Psoas muscle (tissue), 8 donors: ENCODE measurements around the gene ZNF717. TPM values are rescaled to one million over a fixed set of nuclear protein-coding genes. Genes with fewer than 3 reads are reported as not detected.
"Not testable (repeated sequence)": the region's sequence is repeated elsewhere in the genome, so short reads cannot be mapped to it uniquely, and the experiment has no call there.

Experiments used
- ATAC-seq, 4 donors: fragments of 200-7000 bp; cut with Tn5 transposase; one replicate each; pipeline ENCODE4 v1.9.1; 2020; ENCODE audit warnings: moderate library complexity in 3 of 4, mild to moderate bottlenecking in 2 of 4
- DNase-seq, 2 donors: peaks; one replicate each; pipeline ENCODE4 v3.0.0-alpha.2; 2020
- H3K27ac ChIP-seq: fragments of 200-600 bp; one replicate; pipeline ENCODE4 v1.8.0; 2022
- H3K27me3 ChIP-seq, 3 donors: fragments of 200-600 bp in 1 of 3; one replicate each; pipeline versions ENCODE4 v1.6.1 to v1.8.0; 2013 to 2022; ENCODE audit warnings: low read length in 2 of 3, mild to moderate bottlenecking in 2 of 3, moderate library complexity in 1 of 3; ENCODE audit not compliant: insufficient read depth in 3 of 3
- H3K36me3 ChIP-seq, 2 donors: fragments of 200-600 bp in 1 of 2; one replicate each; pipeline versions ENCODE4 v1.6.1 to v1.8.0; 2013 to 2022; ENCODE audit warnings: low read depth in 1 of 2, mild to moderate bottlenecking in 1 of 2, moderate library complexity in 1 of 2; ENCODE audit not compliant: insufficient read depth in 1 of 2
- H3K4me1 ChIP-seq: fragments of 200-600 bp; one replicate; pipeline ENCODE4 v1.8.0; 2022
- H3K4me3 ChIP-seq: fragments of 200-600 bp; one replicate; pipeline ENCODE4 v1.8.0; 2022; ENCODE audit warnings: mild to moderate bottlenecking
- H3K9me3 ChIP-seq: fragments of 200-600 bp; one replicate; pipeline ENCODE4 v1.8.0; 2022
- WGBS, 3 donors: extraction: QIAGEN DNeasy Blood & Tissue Kit; methylation state at CpG; one replicate each; pipeline versions ENCODE4 v1.1.6 to v1.1.7; 2013; 5-methylcytosine and 5-hydroxymethylcytosine counted together
- intact Hi-C, 2 donors: fragments of 100-400 bp; cut with DNase I; formaldehyde crosslinking; loops; one replicate each; pipeline versions ENCODE4 v1.11.0 to v1.14.2; 2022
- polyA plus RNA-seq, 3 donors: library from polyadenylated mRNA; stranded (reverse); fragments of 200-250 nt; gene quantifications; one replicate each; pipeline ENCODE4 v1.2.3, GENCODE V29; 2013
- total RNA-seq, 4 donors: library from RNA; stranded (reverse); fragmentation: NEBNext Ultra II Directional in 2 of 4; extraction: Animal tissue kit (Norgen Biotek cat#: 25700) in 2 of 4; gene quantifications; one replicate each; pipeline versions ENCODE4 v1.2.1 to v1.2.4, GENCODE V29; 2021 to 2023
- TF ChIP-seq, protein P1 (sequence below): fragments of 200-600 bp; IDR thresholded peaks from one replicate; pipeline ENCODE4 v1.8.0; 2022; ENCODE audit warnings: antibody characterized with exemption
- donor health status: healthy with polysubstance abuse.
- donor health status: DM: no; HTN: no; CAD: no; lungs with moderate emphysema.
- donor health status: Bipolar disorder and iron deficiency.
- donor health status: healthy.
- donor health status: DM: yes; HTN: yes; CAD: no.
- donor health status: DM: no; HTN: no; CAD: no.
- donor health status: DM: no; HTN: no; CAD: no.
- donor health status: DM: yes; HTN: yes; CAD: no.

The ZNF717 gene
- total and polyA plus RNA-seq, 7 donors: 1.1 to 7.3 (median 3.8) TPM

- H3K9me3 ChIP-seq: peaks cover 5% of the 10 kb centered on the region
- no peak for ATAC-seq
These were observed 2.8 kb downstream of the ZNF717 start for GRCh38 chr3:75782506-75782905.

DNA sequence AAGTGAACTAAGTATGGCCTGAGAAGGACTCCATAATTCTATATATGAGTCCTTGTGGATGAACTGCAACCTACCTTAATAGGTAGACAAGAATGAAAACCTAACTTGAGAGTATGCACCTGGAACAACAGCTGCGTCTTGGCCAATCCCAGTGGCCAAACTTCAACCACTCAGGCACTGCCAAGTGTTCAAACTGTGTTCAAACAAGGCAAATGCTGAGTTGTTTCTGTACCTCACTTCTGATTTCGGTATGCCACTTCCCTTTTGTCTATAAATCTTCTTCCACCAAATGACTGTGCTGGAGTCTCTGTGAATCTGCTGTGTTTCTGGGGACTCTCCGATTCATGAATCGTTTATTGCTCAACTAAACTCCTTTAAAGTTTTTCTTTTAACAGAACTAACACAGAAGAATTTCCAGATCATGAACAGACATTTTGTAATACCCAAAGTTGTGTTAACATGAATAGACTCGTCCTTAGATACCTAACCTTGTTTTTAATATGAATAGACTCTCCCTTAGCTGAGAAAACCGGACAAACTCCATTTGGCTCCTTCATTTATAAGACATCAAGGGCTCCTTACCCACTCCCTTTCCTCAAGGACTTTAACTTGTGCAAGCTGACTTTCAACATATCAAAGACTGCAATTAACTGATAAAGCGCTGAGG is 4.1 kb downstream of the ZNF717 start:
- 75 to 90% (median 84%) methylated on average over 7 of the region's 7 CpGs for WGBS, 3 donors

More at GRCh38 chr3:75782506-75782905, 2.8 kb downstream of the ZNF717 start:
- peaks cover 4% of the 10 kb centered on the region for H3K4me1 ChIP-seq
- H3K27ac ChIP-seq: no peak overlapping the region
- DNase-seq: no peak
- no peak overlapping the region for H3K4me3 ChIP-seq
- WGBS, 3 donors: 97 to 98% (median 98%) methylated on average over 16 of the region's 16 CpGs
- H3K36me3 ChIP-seq: peaks cover 0 to 24% of the 10 kb centered on the region in 2 donors
- intact Hi-C loops: no loop called here
- no peaks in the 10 kb centered on the region for H3K27me3 ChIP-seq
- TF ChIP-seq, protein P1, sequence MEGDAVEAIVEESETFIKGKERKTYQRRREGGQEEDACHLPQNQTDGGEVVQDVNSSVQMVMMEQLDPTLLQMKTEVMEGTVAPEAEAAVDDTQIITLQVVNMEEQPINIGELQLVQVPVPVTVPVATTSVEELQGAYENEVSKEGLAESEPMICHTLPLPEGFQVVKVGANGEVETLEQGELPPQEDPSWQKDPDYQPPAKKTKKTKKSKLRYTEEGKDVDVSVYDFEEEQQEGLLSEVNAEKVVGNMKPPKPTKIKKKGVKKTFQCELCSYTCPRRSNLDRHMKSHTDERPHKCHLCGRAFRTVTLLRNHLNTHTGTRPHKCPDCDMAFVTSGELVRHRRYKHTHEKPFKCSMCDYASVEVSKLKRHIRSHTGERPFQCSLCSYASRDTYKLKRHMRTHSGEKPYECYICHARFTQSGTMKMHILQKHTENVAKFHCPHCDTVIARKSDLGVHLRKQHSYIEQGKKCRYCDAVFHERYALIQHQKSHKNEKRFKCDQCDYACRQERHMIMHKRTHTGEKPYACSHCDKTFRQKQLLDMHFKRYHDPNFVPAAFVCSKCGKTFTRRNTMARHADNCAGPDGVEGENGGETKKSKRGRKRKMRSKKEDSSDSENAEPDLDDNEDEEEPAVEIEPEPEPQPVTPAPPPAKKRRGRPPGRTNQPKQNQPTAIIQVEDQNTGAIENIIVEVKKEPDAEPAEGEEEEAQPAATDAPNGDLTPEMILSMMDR: no peak

DNA sequence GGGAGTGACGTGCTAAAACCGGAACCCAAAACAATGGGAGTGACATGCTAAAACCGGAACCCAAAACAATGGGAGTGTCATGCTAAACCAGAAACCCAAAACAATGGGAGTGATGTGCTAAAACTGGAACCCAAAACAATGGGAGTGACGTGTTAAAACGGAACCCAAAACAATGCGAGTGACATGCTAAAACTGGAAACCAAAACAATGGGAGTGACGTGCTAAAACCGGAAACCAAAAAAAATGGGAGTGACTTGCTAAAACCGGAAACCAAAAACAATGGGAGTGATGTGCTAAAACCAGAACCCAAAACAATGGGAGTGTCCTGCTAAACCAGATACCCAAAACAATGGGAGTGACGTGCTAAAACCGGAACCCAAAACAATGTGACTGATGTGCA is 7.6 kb downstream of the ZNF717 start:
- H3K27me3 ChIP-seq, intact Hi-C loops, H3K9me3 ChIP-seq, DNase-seq, H3K27ac ChIP-seq, H3K4me1 ChIP-seq, H3K4me3 ChIP-seq, ATAC-seq: not testable (repeated sequence)
- peaks cover 0 to 22% of the 10 kb centered on the region in 2 donors for H3K36me3 ChIP-seq
- WGBS, 3 donors: 81 to 89% (median 88%) methylated on average over 11 of the region's 11 CpGs

More for the DNA sequence above, 4.1 kb downstream of the ZNF717 start:
- Histone ChIP-seq H3K4me1 (peaks cover 4% of the 10 kb centered on the region), H3K36me3 (peaks cover 0 to 24% of the 10 kb centered on the region in 2 donors), H3K27ac (no peak overlapping the region), H3K27me3 (no peaks in the 10 kb centered on the region), H3K9me3 (peaks cover 5% of the 10 kb centered on the region), H3K4me3 (no peak overlapping the region)
- intact Hi-C loops: no loop called here
- DNase-seq (no peak), ATAC-seq (no peak)
- TF ChIP-seq, protein P1: no peak

- intact Hi-C loops, H3K36me3 ChIP-seq, H3K4me3 ChIP-seq, DNase-seq, ATAC-seq, H3K27ac ChIP-seq, H3K4me1 ChIP-seq, H3K27me3 ChIP-seq: not testable (repeated sequence)
- peaks cover 15% of the 10 kb centered on the region for H3K9me3 ChIP-seq
- 85 to 94% (median 91%) methylated on average over 10 of the region's 10 CpGs for WGBS, 3 donors
These were observed 13.7 kb downstream of the ZNF717 start for GRCh38 chr3:75771631-75772030.

DNA sequence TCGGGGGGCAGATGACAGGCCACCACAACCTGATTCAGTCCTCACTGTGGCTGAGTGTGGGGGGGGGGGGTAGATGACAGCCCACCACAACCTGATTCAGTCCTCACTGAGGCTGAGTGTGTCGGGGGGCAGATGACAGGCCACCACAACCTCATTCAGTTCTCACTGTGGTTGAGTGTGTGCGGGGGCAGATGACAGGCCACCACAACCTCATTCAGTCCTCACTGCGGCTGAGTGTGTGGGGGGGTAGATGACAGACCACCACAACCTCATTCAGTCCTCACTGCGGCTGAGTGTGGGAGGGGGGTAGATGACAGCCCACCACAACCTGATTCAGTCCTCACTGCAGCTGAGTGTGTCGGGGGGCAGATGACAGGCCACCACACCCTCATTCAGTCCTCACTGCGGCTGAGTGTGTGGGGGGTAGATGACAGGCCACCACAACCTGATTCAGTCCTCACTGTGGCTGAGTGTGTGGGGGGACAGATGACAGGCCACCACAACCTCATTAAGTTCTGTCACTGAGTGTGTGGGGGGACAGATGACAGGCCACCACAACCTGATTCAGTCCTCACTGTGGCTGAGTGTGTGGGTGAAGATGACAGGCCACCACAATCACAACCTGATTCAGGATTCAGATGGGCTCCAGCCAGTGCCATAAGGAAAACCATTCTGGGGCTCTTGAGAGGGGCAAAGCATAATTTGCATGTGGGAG is 16.9 kb downstream of the ZNF717 start:
- WGBS, 3 donors: 95 to 99% (median 98%) methylated on average over 7 of the region's 7 CpGs
- H3K4me3 ChIP-seq: no peak overlapping the region
- no peak overlapping the region for H3K27ac ChIP-seq
- no peaks in the 10 kb centered on the region for H3K27me3 ChIP-seq
- H3K9me3 ChIP-seq: peaks cover 11% of the 10 kb centered on the region
- TF ChIP-seq, protein P1: no peak
- H3K4me1 ChIP-seq: no peaks in the 10 kb centered on the region
- intact Hi-C loops: no loop called here
- peaks cover 0 to 4% of the 10 kb centered on the region in 2 donors for H3K36me3 ChIP-seq
- ATAC-seq (no peak), DNase-seq (no peak)
